Iris pigment epithelial cell (primary cell): Measurements from ENCODE around the gene VEGFB.

Experiments used
- DNase-seq: peaks from one replicate; pipeline ENCODE4 v3.0.0-alpha.2; 2011; ENCODE audit warnings: low read depth

VEGFB gene

GRCh38 chr11:64233913-64234586 lies at the start of gene VEGFB:
Gene VEGFB, plus strand, starts transcription at chr11:64234584. Its CDS starts 250 bp downstream, at chr11:64234834.
- no peak for DNase-seq

- peak; percentile 86 for DNase-seq
Measured at GRCh38 chr11:64185175-64185692, 49.1 kb upstream of the VEGFB start.

DNA sequence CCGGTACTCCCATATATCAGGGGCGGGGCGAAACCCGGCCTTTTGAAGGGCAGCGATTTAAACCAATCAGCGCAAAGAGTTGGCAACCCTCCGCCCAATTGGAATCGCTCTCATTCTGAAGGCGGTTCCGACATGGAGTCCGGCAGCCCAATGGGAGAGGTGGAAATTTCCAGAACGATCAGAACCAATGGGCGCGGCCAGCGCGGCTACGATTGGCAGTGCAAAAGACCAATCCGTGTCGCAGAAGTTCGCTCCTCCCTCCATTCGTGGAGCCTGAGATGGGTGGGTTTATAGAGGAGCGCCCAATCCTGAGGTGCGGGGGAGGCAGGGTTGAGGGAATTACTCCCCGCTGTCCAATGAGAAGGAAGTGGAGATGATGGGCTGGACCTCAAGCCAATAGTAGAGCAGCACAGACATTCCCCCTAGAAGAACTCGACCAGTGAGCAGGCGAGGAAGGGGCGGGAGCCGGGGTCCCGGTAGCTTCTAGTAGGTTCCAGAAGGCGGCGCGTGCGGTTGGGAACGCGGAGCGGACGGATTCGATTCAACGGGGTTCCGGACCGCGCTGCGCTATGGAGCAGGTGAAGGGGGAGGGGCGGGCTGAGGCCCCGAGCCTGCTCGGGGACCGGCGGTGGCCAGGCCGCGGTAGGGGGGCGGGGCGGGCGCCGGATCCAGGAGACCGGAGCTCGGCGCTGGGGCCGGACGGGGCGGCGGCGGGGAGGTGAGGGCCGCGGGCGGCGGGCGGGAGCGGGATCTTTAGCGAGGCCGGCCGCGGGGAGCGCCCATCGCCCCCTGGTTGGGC lies 48.5 kb upstream of the VEGFB start, which contains the start of gene STIP1:
Gene STIP1, plus strand, starts transcription at position 479 of the 799 bp plus-strand sequence. Its CDS starts 91 bp downstream, at position 570.
- peak; percentile 100 for DNase-seq

GRCh38 chr11:64186492-64187165 lies 47.8 kb upstream of the VEGFB start:
- peak; percentile 24 for DNase-seq

DNA sequence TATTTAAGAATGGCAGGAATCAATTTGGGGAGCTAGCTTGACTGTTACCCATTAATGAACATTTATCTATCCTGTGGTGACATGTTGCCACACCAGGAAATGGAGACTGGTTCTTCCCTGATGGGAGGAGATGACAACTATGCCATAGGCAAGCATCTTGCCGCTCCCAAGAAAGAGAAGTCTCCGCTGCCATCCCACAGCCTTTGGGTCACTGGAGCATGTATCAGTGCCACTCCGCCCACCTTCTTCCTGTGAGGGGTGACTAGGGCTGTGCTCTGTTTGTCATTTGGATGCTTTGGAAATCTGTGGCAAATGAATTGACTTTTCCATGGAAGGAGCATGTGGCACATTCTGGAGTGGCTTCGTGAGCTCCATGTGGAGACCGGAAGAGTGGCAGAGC lies 42.0 kb upstream of the VEGFB start:
- no peak for DNase-seq

DNA sequence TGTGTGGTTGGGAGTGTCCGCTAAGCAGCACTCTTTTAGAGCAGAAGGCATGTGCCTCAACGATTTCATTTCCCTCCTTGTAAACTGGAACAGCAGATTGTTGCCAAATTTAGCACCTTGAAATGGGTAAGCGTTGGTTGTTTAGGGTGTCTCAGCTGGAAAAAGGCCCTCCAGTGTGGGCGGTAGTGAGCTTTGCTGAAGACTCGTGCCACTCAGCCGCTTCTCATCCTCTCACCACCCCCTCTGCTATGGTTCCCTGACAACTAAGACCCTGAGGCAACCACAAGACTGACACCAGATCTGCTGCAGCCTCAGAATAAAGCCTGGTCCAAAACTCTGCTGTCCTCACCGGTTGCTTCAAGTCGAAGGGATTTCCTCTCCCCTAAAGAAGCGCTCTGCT lies 37.8 kb upstream of the VEGFB start:
- DNase-seq: no peak

DNA sequence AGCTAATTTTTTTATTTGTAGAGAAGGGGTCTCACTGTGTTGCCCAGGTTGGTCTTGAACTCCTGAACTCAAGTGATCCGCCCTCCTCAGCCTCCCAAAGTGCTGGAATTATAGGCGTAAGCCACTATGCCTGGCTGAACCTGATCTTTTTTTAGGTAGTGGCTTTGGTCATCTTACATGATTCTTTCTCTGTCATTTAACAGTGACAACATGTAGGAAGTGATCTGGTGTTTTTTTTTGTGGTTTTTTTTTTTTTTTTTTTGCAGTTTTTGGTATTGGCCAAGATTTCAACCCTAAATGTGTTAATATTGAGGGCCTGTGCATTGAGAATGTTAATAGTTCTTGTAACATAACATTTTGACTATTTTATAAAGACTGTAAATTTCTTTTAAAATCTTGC lies 35.9 kb upstream of the VEGFB start:
- DNase-seq: no peak

DNA sequence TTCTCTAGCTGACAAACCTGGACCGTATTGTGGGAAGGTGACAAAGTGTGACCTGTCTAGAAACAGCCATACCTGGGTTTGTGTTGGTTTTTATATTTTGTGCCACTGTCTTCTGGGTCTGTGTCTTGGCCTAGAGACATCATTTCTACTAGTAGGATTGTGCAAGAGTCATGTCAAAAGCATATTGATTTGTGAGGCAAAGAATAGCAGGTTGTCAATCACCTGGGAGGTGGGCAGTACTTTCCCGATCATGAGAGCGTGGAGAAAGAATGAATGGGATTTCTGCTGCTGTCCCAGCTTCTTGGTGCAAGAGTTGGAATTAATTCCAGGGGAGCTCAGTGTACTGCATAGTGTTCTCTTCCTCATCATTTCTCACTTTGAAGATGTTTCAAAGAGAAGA lies 32.8 kb upstream of the VEGFB start:
- DNase-seq: no peak

DNA sequence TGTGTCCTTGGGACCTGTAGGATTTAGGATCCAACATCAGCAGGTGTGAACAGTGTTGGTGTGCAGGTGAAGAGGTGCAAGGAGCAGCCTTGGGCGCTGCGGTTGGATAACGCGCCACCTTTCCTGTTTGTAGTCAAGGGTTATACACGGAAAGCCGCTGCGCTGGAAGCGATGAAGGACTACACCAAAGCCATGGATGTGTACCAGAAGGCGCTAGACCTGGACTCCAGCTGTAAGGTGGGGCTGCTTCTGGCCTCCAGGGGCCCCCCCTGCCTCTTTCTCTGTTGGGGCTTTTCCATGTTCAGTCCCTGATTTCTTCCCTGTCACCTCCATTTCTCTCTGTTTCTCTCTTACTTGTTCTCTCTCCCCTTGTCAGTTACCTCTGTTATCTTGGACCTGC lies 31.4 kb upstream of the VEGFB start:
- DNase-seq: no peak

- DNase-seq: no peak
Measured at GRCh38 chr11:64203421-64204079, 30.8 kb upstream of the VEGFB start.

DNA sequence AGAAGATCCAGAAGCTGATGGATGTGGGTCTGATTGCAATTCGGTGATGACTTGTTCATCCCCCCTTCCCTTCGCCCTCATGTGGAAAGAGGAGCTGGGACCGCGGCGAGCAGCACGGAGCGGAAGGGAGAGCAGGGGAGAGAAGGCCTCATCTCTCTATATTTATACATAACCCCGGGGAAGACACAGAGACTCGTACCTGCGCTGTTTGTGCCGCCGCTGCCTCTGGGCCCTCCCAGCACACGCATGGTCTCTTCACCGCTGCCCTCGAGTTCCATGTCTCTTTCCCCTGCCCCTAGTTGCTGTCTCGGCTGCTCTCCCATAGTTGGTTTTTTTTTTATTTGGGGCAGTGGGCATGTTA lies 30.3 kb upstream of the VEGFB start:
- no peak for DNase-seq

DNA sequence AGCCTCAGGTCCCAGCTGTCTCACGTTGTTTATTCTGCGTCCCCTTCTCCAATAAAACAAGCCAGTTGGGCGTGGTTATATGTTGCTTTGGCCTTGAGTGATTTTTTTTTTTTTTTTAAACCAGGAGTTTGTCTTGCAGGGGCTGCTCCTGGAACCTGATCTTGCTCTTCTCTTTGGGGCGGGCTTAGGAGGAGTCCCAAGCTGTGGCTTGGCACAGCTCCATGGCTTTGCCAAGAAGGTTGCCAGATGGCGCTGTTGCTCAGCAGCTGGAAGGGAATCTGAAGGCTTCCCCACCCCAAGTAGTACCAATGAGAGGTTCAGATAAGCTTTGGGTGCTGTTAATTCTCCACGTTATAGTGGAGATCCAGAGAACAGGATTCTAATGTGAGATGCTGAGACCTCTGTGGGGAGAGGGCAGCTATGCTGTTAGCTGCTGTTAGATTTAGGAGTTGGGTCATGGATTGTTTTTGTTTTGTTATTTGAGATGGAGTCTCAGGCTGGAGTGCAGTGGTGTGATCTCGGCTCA lies 29.9 kb upstream of the VEGFB start:
- DNase-seq: peak; percentile 98

GRCh38 chr11:64206457-64207255 lies 27.7 kb upstream of the VEGFB start, which contains the start of gene FERMT3:
Gene FERMT3, plus strand, starts transcription at chr11:64206721. Its CDS starts 644 bp downstream, at chr11:64207365.
- DNase-seq: no peak

DNA sequence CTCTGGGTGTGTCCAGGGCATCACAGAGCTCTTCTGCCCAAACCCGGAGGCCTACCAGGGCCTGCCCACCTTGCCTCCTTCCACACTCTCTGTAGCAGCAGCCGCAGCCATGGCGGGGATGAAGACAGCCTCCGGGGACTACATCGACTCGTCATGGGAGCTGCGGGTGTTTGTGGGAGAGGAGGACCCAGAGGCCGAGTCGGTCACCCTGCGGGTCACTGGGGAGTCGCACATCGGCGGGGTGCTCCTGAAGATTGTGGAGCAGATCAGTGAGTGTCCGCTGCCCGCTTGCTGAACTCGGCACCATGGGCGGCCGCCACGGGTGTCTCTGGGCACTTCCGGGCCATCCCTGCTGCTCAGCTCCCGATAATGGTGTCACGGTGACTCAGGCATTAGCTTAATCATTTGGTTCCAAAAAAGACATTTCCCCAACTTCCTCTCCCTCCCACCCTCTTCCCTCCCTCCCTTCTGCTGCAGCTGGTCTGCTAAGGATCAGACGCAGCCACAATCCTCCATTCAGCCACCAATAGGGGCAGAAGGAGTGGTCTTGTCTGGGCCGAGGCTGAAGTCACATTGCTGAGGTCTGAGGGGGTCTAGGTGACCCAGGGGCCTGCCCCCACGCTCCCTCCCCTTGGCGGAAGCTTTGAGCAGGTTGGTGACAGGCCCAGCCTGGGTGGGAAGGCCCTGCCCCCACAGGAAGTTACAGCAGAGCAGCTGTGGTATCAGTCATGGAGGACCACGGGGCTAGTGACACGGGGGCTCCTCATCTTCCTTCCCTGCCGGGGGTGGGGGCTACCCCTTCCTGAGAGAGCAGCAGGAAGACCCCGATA lies 26.9 kb upstream of the VEGFB start:
- peak; percentile 70 for DNase-seq

GRCh38 chr11:64208086-64208795 lies 26.1 kb upstream of the VEGFB start:
- no peak for DNase-seq

DNA sequence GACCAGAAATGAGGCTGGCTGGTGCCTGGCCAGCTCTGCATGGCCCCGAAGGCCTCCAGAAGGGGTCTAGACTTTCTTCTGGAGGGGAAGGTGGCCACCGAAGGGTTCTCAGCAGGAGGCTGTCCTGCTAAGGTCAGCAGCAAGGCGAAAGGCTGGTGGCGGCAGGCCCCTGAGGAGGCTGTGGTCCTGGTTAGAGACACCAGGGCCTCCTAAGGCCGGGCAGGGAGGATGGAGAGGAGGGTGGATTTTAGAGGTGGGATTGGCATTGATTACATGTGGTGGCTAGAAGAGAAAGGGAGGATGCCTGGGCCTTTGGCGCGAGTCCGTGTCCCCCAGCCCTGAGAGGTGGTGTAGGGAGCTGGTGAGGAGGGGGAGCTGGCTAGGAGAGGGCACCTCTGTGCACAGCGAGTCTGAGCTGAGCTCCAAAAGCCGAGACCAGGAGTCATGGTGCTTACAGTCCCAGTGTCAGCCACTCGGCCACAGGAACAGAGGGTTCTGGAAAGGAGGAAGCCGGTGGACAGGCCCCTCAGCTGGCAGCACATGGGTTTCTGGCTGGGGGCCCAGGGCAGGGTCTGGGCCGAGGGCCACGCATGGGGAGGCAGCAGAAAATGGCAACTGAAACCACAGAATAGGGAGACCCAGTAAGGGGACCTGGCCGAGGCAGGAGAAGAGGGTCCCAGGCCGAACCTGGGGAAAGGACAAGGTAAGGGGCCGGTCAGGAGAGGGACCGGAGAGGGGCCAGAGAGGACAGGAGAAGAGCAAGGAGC lies 25.4 kb upstream of the VEGFB start:
- no peak for DNase-seq

- DNase-seq: no peak
Measured at GRCh38 chr11:64209563-64209843, 24.9 kb upstream of the VEGFB start.

DNA sequence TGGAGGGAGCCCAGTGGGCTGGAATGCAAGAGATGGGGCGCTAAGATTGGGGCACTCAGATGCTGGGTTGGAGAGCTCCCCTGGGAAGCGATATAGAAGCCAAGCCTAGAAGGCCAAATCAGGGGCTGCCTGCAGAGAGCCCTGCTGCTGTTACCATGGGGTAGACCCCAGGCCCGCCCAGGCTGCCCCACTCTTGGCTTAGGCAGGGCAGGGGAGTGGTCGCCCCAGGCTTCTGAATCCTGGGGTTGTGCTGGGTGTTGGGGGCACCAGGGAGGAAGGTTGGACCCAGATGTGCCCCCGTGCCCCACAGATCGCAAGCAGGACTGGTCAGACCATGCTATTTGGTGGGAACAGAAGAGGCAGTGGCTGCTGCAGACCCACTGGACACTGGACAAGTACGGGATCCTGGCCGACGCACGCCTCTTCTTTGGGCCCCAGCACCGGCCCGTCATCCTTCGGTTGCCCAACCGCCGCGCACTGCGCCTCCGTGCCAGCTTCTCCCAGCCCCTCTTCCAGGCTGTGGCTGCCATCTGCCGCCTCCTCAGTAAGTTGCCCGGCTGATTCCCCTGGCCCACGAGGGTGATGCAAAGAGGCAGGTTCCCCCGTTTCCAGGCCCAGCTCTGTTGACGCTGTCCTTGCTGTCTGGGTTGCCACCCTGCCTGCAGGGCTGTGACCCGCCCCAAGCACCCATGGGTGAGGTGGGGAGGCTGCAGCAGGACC lies 23.9 kb upstream of the VEGFB start:
- DNase-seq: no peak
